Right ventricle myocardium superior (tissue), 1 donor: ENCODE measurements around the gene ZMIZ1. TPM values are rescaled to one million over a fixed set of nuclear protein-coding genes. Genes with fewer than 3 reads are reported as not detected.

Experiments
- ATAC-seq: fragments of 200-7000 bp; cut with Tn5 transposase; one replicate; pipeline ENCODE4 v1.9.1; 2020; ENCODE audit warnings: mild to moderate bottlenecking; ENCODE audit not compliant: poor library complexity
- DNase-seq: peaks from one replicate; pipeline ENCODE4 v3.0.0-alpha.2; 2020
- intact Hi-C: fragments of 100-400 bp; cut with DNase I; formaldehyde crosslinking; loops from one replicate; pipeline ENCODE4 v1.11.2; 2022
- total RNA-seq: library from RNA; stranded (reverse); fragmentation: NEBNext Ultra II Directional; extraction: Animal tissue kit (Norgen Biotek cat#: 25700); gene quantifications from one replicate; pipeline ENCODE4 v1.2.1, GENCODE V29; 2021
- donor health status: DM: no; HTN: yes; CAD: no; lungs with severe emphysema.

ZMIZ1 gene
- total RNA-seq, 1 donor from 2014 or later = 44.8 TPM

- DNase-seq (no peak), ATAC-seq (no peak)
- intact Hi-C loops = no loop called here
These were observed 213.6 kb downstream of the ZMIZ1 start for GRCh38 chr10:79282388-79282787.

- intact Hi-C loops = no loop called here
- ATAC-seq (no peak), DNase-seq (no peak)
These were observed 214.8 kb downstream of the ZMIZ1 start for GRCh38 chr10:79283616-79284015.

GRCh38 chr10:79284158-79284871, 215.5 kb downstream of the ZMIZ1 start:
- intact Hi-C loops = no loop called here

GRCh38 chr10:79285315-79286197, 216.8 kb downstream of the ZMIZ1 start:
- peak; percentile 25 for ATAC-seq
- intact Hi-C loops = no loop called here

More at GRCh38 chr10:79284158-79284871, 215.5 kb downstream of the ZMIZ1 start:
- no peak for DNase-seq
- no peak for ATAC-seq

GRCh38 chr10:79286318-79286951, 217.7 kb downstream of the ZMIZ1 start:
- ATAC-seq = peak; percentile 59
- intact Hi-C loops = no loop called here
- peak; percentile 90 for DNase-seq

More at GRCh38 chr10:79285315-79286197, 216.8 kb downstream of the ZMIZ1 start:
- DNase-seq = no peak

- intact Hi-C loops = no loop called here
- DNase-seq = no peak
- no peak for ATAC-seq
These were observed 219.4 kb downstream of the ZMIZ1 start for GRCh38 chr10:79287973-79288723.

GRCh38 chr10:79289801-79290200, 221.0 kb downstream of the ZMIZ1 start:
- no peak for ATAC-seq
- intact Hi-C loops = no loop called here

GRCh38 chr10:79292026-79292766, 223.4 kb downstream of the ZMIZ1 start:
- ATAC-seq (no peak), DNase-seq (no peak)
- intact Hi-C loops = no loop called here

More at GRCh38 chr10:79289801-79290200, 221.0 kb downstream of the ZMIZ1 start:
- DNase-seq = no peak

- intact Hi-C loops = no loop called here
- ATAC-seq = peak; percentile 24
- DNase-seq = peak; percentile 61
These were observed 224.4 kb downstream of the ZMIZ1 start for GRCh38 chr10:79292891-79293746.

GRCh38 chr10:79293841-79294581, 225.2 kb downstream of the ZMIZ1 start:
- ATAC-seq = peak; percentile 54
- DNase-seq = peak; percentile 71
- intact Hi-C loops = no loop called here

- intact Hi-C loops = no loop called here
- no peak for DNase-seq
- ATAC-seq = no peak
These were observed 226.8 kb downstream of the ZMIZ1 start for GRCh38 chr10:79295563-79295962.

GRCh38 chr10:79296431-79296830, 227.7 kb downstream of the ZMIZ1 start:
- ATAC-seq (no peak), DNase-seq (no peak)
- intact Hi-C loops = no loop called here

- peak; percentile 16 for ATAC-seq
- intact Hi-C loops = no loop called here
- peak; percentile 63 for DNase-seq
These were observed 229.9 kb downstream of the ZMIZ1 start for GRCh38 chr10:79298403-79299244.

GRCh38 chr10:79299397-79300241, 230.9 kb downstream of the ZMIZ1 start:
- ATAC-seq (peak; percentile 61), DNase-seq (no peak)
- intact Hi-C loops = no loop called here

GRCh38 chr10:79300711-79301110, 231.9 kb downstream of the ZMIZ1 start:
- ATAC-seq (no peak), DNase-seq (no peak)
- intact Hi-C loops = no loop called here
